T-helper 9 cell (primary cell): ENCODE measurements around the gene UBTD2.
"Not testable (repeated sequence)": the region's sequence is repeated elsewhere in the genome, so short reads cannot be mapped to it uniquely, and the experiment has no call there.

Experiments used
- DNase-seq: peaks from one replicate; pipeline ENCODE4 v3.0.0-alpha.2; 2020
- total RNA-seq, 2 donors: gene quantifications; one replicate each; lab custom pipeline; 2026; lab: John Stamatoyannopoulos, UW

UBTD2 gene, protein sequence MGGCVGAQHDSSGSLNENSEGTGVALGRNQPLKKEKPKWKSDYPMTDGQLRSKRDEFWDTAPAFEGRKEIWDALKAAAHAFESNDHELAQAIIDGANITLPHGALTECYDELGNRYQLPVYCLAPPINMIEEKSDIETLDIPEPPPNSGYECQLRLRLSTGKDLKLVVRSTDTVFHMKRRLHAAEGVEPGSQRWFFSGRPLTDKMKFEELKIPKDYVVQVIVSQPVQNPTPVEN
- 7.2 to 21.4 reads per million in 2 donors for total RNA-seq

DNA sequence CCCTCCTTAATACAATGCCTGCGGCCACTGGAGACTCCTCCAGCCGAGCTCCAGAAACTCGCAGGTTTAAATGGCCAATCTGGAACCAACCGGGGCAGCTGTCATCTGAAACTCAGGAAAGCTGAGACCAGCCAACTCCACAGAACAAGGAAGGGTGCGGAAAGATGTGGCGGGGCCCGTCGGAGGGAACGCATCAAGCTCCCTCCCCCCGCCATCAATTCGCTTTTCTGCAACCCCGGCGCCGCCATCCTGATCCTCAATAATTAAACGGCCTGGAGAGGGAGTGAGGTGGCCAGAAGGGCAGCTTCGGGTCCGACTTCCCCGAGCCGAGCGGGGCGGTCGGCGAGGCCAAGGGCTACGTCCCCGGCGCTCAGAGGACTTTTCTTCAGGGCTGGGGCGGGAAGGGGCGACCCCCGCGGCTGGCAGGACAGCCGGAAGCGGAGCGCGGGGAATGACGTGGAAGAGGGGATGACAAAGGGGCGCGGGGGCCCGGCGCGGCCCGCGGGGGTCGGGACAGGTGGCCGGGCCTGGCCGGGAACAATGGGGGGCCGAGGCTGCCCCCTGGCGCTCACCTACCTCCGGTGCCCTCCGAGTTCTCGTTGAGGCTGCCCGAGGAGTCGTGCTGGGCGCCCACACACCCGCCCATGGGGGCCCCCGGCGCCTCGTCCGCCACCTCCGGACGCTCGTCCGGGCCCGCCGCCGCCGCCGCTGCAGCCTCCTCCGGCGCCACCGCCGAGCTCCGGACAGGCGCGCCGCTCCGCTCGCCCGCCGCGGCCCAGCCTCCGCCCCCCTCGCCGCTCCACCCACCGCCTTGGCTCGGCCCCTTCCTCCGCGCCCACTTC lies at the start of gene UBTD2:
UBTD2 (minus strand) TSS at position 745 of the 842 bp plus-strand sequence; CDS start at position 646, 99 bp downstream.
- DNase-seq = peak; percentile 66

DNA sequence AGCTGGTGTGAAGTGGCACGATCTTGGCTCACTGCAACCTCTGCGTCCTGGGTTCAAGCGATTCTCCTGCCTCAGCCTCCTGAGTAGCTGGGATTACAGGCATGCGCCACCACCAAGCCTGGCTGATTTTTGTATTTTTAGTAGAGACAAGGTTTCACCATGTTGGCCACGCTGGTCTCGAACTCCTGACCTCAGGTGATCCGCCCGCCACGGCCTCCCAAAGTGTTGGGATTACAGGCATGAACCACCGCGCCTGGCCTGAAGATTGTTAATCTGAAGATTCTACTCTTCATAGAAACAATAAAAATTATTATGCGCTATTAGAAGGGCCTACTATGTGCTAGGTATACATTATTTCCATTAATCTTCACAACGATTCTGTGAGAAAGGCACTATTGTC lies 43.3 kb upstream of the UBTD2 start:
- DNase-seq = not testable (repeated sequence)

DNA sequence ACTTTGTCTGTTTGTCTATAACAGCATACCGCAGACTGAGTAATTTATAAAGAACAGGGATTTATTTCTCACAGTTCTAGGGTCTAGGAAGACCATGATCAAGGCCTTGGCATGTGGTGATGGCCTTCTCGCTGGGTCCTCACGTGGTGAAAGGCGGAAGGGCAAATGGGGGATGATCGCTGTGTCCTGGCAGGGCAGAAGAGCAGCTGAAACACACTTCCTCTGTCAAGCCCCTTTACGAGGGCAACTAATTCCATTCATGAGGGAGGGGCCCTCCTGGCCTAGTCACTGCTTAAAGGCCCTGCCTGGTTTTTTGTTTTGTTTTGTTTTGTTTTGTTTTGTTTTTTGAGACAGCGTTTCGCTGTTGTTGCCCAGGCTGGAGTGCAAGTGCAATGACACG lies 41.9 kb upstream of the UBTD2 start:
- DNase-seq = no peak

DNA sequence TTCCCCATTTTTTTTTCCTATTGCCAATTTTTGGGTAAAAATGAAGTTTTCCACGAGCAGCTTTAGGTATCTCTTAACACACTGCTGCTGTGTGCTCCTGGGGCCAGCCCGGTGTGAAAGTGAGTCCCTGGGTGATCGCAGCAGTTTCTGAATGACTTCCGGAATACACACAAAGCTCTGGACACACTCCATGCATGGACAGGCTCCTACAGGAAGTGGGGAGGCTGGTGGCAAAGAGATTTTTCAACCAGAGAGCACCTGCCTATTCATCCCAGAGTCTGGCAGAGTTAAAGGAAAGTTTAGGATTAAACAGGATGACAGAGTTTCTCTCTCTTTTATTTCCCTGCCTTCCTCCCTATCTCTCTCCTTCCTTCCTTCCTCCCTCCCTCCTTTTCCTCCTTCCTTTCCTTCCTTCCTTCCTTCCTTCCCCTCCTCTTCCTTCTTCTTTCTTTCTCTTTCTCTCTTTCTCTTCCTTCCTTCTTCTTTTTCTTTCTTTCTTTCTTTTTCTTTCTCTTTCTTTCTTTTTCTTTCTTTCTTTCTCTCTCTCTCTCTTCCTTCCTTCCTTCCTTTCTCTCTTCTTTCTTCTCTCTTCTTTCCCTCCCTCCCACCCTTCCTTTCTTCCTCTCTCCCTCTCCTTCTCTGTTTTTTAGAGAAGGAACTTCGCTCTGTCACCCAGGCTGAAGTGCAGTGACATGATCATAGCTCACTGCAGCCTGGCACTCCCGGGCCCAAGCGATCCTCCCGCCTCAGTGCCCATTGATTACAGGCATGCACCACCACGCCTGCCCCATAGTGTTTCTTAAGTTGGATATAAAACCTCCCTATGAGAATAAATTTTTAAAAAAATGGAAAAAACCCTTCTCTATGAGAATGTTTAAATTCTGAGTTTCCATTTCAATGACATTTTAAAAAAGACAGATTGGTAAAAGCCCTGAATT lies 38.7 kb upstream of the UBTD2 start:
- no peak for DNase-seq

DNA sequence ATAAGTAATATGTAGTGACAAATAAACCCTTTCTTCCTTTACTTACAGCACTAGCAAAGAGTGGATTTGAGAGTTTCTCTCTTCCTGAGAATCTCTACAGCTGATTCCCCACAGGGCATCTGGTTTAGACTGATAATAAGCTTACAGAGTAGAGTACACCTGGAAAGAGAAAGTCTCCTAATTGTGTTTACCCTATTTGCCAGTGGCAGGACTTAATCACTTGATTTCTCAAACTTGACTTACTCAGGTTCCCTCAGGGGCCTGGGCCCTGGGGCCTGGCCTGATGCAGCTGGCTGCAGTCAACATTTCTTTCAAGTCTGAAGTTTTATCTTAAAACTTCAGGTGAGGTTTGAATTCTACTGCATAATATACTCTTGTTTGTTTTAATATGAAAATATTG lies 38.0 kb upstream of the UBTD2 start:
- no peak for DNase-seq

DNA sequence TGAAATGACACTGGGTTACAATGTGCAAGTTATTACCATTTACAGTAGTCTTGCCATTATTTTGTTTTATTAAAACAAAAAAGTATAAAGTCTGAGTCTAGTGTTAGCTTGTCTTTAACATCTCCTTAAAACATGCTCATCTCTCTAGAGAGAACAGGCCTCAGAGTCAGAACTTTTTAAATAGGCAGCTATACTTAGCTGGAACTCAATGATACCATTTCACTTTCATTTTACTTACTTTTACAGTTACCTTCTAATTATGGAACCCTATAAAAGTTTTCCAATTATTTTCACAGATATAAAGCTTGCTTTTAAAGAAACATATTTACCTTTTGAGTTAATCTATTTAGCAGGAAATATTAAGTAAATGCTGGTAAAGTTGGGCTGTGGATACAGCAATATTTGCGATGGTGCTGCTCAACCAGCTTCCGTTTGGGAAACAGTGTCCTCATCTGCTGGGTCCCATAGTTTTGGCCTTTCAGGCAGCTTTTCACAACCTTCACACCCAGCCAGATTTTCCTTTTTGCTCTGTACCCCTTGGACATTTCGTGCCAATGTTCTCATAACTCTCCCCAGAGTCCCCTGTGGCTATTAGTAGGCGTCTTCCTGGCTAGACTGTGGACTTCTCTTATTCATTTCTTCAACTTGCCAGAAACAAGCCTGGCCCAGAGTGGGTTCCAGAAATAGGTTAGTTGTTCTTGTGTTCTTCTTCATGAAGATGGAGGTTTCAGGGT lies 36.3 kb upstream of the UBTD2 start:
- no peak for DNase-seq

DNA sequence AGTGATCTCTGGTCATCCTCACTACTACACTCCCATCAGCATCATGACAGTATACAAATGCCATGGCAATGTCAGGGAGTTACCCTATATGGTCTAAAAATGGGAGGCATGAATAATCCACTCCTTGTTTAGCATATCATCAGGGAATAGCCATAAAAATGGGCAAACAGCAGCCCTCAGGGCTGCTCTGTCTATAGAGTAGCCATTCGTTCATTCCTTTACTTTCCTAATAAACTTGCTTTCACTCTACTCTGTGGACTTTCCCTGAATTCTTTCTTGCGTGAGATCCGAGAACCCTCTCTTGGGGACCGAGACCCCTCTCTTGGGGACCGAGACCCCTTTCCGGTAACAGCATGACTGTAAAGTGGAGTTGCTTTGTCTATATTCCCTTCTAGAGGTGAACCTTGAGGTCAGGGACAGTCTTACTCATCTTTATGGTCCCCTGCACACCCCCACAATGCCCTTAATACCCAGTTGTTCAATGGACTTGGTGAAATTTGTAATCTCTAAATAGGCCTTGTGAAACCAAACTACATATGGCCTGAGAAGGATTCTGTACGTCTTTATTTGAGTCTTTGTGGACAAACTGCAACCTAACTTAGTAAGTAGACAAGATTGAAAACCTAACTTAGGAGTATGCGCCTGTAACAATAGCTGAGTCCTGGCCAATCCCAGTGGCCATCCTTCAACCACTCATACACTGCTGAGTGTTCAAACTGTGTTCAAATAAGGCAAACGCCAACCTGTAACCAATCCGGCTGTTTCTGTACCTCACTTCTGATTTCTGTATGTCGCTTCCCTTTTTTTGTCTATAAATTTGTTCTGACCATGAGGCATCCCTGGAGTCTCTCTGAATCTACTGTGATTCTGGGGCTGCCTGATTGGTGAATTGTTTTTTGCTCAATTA lies 32.3 kb upstream of the UBTD2 start:
- DNase-seq = no peak

DNA sequence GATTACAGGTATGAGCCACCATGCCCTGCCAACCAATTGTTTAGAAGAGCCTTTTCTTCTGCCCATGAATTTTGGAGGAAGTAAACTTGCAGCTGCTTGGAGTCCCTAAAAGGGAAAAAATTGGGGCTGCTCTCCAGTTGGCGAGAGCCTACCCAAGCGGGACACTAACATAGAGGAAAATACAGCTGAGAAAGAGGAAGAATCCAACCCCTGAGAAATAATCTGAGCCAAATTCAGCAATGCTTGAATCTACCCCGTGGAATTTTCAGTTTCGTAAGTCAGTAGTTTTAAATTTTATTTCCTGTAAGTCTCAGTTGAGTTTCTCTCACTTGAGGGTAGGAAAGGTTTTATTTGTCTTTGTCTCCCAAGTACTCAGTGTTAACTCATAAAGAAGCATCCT lies 30.4 kb upstream of the UBTD2 start:
- no peak for DNase-seq

DNA sequence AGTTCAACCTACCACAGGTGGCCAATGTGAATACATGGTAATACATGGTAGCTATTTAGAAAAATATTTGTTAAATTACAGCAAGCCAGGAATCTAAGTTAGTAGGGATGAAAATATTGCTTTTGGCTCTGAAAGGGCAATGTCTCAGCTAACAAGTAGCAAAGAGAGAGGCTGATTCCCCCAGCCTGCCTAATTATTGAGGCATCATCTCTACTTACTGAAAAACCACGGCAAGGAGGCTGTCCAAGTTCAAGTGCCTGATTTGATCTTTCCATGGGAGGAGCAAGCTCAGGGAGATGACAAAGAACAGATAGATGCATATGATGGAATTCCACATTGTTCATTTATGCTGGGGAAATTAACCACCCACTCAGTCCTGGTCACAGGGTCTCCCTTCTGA lies 28.7 kb upstream of the UBTD2 start:
- DNase-seq = no peak

DNA sequence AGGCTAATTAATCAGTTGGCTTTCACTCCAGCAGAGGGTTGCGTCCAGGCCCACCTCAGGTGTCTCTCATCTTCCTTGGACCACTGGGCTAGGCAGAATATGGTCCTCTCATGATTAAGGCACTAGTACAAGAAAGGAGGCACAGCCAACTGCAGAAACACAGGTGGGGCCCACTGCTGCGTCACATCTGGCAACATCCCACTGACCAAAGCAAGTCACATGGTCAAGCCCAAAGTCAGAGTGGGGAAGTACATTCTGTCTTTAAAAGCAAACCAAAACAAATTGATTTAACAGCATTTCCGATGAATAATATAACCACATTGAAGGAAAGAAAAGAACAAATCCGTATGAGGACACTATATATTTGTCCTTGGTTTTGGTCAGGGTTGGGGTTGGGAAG lies 28.0 kb upstream of the UBTD2 start:
- DNase-seq = no peak

DNA sequence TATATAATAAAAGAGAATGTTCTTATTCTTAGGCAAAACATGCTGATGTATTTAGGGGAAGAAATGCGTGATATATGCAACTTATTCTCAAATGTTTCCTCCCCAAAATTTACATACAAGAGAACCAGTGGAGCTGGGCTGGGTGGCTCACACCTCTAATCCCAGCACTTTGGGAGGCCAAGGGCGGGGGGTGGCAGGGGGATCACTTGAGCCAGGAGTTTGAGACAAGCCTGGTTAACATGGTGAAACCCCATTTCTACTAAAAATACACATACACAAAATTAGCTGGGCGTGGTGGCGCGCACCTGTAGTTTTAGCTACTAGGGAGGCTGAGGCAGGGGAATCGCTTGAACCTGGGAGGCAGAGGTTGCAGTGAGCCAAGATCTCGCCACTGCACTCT lies 27.5 kb upstream of the UBTD2 start:
- no peak for DNase-seq

DNA sequence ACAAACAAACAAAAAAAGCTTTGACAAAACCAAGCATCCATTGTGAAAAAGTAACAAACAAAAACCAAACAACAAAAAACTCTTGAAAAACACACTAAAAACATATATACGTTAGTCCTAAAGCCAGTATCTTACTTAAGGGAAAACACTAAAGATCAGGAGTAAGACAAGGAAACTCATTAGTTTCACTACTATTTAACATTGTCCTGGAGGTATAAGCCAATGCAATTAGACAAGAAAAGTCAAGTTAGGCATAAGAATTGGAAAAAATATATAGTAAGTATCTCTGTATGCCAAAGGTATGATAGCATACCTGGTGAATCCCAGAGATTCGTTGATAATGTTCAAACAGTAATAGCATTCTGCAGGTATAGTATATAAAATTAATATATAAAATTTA lies 21.8 kb upstream of the UBTD2 start:
- DNase-seq = no peak

DNA sequence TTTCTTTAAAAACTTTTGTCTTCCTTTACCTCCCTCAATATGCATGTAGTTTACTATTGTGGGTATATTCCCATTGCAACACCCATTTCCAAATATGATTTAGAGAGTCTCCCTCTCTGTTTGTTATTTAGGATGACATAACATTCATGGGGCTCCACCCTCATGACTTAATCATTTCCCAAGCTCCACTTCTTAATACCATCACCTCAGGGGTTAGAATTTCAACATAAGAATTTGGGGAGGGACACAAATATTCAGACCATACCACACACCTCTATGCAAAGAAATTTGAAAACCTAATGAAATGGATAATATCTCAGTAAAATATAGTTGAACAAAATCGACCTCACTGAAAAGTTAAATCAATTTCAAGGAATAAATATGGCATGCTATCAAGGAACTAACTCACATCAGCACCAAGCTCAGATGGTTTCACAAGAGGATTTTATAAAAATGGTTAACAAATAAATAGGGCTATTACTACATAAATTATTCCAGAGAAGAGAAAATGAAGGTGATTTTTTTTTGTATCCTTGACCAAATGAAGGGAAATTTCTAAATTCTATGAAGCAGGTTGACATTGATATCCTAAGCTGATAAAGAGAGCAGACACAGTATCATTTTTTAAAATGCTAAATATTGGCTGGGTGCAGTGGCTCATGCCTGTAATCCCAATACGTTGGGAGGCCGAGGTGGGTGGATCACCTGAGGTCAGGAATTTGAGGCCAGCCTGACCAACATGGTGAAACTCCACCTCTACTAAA lies 20.2 kb upstream of the UBTD2 start:
- no peak for DNase-seq

DNA sequence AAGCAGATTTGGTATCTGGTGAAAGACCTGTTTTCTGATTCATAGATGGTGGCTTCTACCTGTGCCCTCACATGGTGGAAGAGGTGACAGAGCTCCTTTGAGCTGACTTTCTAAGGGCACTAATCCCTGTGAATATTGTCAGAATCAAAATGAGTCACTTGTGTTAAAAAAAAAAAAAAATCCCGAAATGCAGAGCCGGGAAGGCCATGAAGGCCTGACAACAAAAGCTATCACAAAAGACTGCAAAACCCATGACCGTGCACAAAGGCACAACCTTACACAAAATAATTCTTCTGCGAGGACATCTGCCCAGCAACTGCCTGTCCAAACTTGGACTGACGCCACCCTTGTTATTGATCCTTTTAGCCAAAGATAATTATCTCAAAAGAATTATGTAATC lies 19.6 kb upstream of the UBTD2 start:
- DNase-seq = no peak

DNA sequence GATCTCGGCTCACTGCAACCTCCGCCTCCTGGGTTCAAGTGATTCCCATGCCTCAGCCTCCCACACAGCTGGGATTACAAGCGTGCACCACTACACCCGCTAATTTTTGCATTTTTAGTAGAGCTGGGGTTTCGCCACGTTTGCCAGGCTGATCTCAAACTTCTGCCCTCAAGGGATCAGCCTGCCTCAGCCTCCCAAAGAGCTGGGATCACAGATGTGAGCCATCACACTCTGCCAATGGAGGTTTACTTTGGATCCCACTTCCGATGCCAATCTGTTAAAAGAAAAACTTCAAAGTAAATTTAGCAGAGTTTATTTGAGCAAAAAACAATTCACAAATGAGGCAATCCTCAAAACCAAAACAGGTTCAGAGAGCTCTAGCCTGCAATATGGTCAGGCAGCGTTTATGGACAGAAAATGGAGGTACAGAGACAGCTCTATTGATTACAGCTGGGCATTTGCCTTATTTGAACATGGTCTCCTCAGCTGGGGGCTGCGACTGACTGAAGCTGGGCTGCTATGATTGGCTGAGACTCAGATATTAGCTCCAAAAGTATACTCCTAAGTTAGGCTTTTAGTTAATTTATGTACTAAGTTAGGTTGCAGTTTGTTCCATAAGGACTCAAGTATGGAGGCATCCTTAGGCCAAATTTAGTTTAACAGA lies 18.6 kb upstream of the UBTD2 start:
- DNase-seq = no peak

DNA sequence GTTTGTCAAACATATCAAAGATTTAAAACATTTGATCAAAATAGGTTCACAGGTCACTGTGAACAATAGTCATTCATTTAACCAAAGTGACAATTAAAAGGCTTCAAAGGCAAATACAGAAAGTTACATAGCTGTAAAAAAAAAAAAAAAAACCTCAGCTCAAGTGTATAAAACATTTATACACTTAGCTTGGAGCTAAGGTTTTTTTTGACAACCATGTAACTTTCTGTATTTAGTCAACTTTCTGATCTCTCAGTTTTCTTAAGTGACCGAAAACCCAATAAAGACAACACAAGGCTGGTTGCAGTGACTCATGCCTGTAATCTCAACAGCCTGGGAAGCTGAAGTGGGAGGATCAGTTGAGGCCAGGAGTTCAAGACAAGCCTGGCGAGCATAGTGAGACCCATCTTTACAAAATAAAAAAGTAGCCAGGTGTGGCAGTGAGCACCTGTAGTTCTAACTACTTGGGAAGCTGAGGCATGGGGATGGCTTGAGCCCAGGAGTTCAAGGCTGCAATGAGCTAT lies 16.4 kb upstream of the UBTD2 start:
- no peak for DNase-seq

DNA sequence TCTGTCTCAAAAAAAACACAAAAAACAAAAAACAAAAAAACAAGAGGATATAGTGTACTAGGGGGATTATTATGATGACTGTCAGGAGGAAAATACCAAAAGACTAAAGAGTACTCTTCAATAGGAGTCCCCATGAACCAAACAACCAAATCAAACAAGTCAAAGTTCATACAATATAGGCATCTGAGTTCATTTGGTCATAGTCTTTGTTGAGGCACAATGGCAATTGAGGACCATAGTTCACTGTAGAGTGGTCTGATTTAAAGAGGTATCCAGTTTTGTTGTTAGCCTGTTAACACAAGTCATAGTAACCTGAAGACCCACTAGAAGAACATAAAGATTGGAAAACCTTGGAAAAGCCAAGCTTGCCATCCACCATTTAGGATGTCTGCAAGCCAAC lies 11.3 kb upstream of the UBTD2 start:
- no peak for DNase-seq

DNA sequence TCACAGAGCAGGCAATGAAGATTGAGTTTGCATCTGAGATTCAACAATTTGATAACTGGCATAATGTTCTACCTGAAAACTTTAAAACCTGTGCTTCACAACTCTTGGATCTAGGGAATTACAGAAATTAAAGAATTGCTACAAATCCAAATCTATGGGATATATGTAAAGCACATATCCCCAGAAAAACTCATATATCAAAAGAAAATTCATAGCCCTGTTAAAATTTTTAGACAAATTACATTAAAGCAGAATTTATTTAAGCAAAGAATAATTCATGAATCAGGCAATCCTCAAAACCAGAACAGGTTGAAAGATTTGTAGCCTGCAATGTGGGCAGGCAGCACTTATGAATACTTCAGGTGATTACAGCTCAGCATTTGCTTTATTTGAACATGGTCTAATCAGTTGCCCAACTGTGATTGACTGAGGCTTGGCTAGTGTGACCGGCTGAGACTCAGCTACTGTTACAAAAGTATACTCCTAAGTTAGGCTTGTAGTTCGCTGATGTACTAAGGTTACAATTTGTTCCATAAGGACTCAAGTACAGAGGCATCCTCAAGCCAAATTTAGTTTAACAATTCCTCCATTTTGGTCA lies 10.3 kb upstream of the UBTD2 start:
- DNase-seq = no peak

DNA sequence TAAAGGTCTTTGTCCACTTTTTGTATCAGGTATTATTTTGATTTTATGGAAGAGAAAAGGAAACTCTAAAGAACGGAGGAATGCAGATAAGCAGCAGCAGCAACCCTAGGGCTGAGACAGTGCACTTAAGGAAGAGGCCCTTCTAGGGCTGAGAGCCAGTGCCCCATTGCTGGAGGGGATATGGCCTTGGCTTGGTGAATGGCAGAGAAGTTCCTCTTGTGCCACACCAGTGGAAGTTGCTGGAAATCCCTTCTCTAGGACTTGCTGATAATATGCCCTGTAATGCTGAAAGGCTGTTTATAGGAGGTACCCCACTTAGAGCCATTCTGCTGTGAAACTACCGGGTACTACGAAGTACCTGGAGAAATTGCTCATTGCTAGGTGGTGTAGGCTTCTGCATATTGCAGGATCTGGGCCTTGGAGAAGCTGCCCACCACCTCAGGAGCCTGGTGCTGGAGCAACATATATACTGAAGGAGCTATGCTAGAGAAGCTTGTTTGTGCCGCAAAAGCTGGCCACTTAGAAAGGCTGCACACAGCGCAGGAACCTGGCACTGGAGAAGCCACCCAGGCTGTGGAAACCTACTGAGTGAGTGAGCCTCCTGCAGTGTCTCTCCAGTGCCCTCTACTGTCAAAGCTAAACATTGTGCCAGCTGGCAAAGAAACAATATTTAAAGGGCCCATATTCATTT lies 9.6 kb upstream of the UBTD2 start:
- peak; percentile 28 for DNase-seq
